Measurements from ENCODE around the gene ABR. TPM values are rescaled to one million over a fixed set of nuclear protein-coding genes. Genes with fewer than 3 reads are reported as not detected.

The ABR gene
- total and polyA plus RNA-seq, 2 of the 8 experiments (the other 6 are each of a cell fraction or from before 2014, with no cell fraction given), result 44.8 to 47.2 TPM

- TF ChIP-seq CHD1 (IDR thresholded peaks at IDR 0.05; ENCODE audit: low read depth, low read length), result no peak
- TF ChIP-seq USF2 (IDR thresholded peaks at IDR 0.05; ENCODE audit: low read length), result no peak
- no peak for TF ChIP-seq TBP (IDR thresholded peaks at IDR 0.05; ENCODE audit: low read depth, low read length)
Measured at GRCh38 chr17:953767-954166, 226.0 kb downstream of the ABR start (continued).

Small RNA genes lying within 50 kb of the gene (microRNA-seq; reads per million reads assigned to microRNA genes)
- 0.20 to 0.46 reads per million in 2 experiments for gene MIR3183 (ENCODE audit: borderline microRNAs expressed in 2 of 2, borderline number of aligned reads in 2 of 2, borderline replicate concordance in 1 of 2)

Small RNA genes lying within 50 kb of the gene (small RNA-seq; reads per million reads assigned to genes)
- gene AC016292.2 (ENCODE audit: insufficient read depth) (not detected), gene MIR3183 (ENCODE audit: insufficient read depth) (0.51 reads per million), gene RF00017 (ENCODE audit: insufficient read depth) (not detected)

Other genes with a start within 250 kb of the ABR start
- 88.4 and 94.1 TPM in 2 replicates for gene NXN, start 200.2 kb downstream of the ABR start, total RNA-seq (2021; fragmentation: NEBNext Ultra II Directional; extraction: Animal tissue kit (Norgen Biotek cat#: 25700))
- gene NXN, start 200.2 kb downstream of the ABR start, polyA plus RNA-seq (2011; rRNA removed), result 107 and 205 TPM in 2 replicates
- 17.2 and 17.4 TPM in 2 replicates for gene TIMM22, start 182.9 kb downstream of the ABR start, total RNA-seq (2021; fragmentation: NEBNext Ultra II Directional; extraction: Animal tissue kit (Norgen Biotek cat#: 25700))
- 13.4 and 13.8 TPM in 2 replicates for gene TIMM22, start 182.9 kb downstream of the ABR start, polyA plus RNA-seq (2011; rRNA removed)
- 0.34 TPM in 1 of 2 replicates, not detected in the other for gene BHLHA9, start 90.5 kb upstream of the ABR start, total RNA-seq (2021; fragmentation: NEBNext Ultra II Directional; extraction: Animal tissue kit (Norgen Biotek cat#: 25700))
- 0.29 and 0.36 TPM in 2 replicates for gene BHLHA9, start 90.5 kb upstream of the ABR start, polyA plus RNA-seq (2011; rRNA removed)
- not detected in 2 replicates for gene TRARG1, start 99.7 kb upstream of the ABR start, total RNA-seq (2021; fragmentation: NEBNext Ultra II Directional; extraction: Animal tissue kit (Norgen Biotek cat#: 25700))
- gene TRARG1, start 99.7 kb upstream of the ABR start, polyA plus RNA-seq (2011; rRNA removed), result 0.08 TPM in 1 of 2 replicates, not detected in the other
- 1,186 and 1,198 TPM in 2 replicates for gene YWHAE, start 220.2 kb upstream of the ABR start, total RNA-seq (2021; fragmentation: NEBNext Ultra II Directional; extraction: Animal tissue kit (Norgen Biotek cat#: 25700))
- gene YWHAE, start 220.2 kb upstream of the ABR start, polyA plus RNA-seq (2011; rRNA removed), result 366 and 559 TPM in 2 replicates